ENCODE data around the gene GARS1. TPM values are rescaled to one million over a fixed set of nuclear protein-coding genes. Genes with fewer than 3 reads are reported as not detected.

GARS1 gene
- total RNA-seq, 1 donor from 2014 or later: 41.7 TPM

GRCh38 chr7:30664184-30664885, 69.7 kb downstream of the GARS1 start:
- no peak for TF ChIP-seq CTCF (IDR thresholded peaks at IDR 0.05)
- Histone ChIP-seq H3K9me3 (no peaks in the 10 kb centered on the region), H3K36me3 (no peaks in the 10 kb centered on the region), H3K27ac (no peak overlapping the region), H3K4me1 (no peaks in the 10 kb centered on the region), H3K27me3 (no peaks in the 10 kb centered on the region), H3K4me3 (no peak overlapping the region)
- intact Hi-C loops (cut with DNase I): no loop called here
- no peak for DNase-seq (ENCODE audit: low spot score in 2 of 2)

- Histone ChIP-seq H3K27me3 (no peaks in the 10 kb centered on the region), H3K36me3 (no peaks in the 10 kb centered on the region), H3K9me3 (no peaks in the 10 kb centered on the region), H3K4me3 (no peak overlapping the region), H3K27ac (no peak overlapping the region), H3K4me1 (no peaks in the 10 kb centered on the region)
- DNase-seq (ENCODE audit: low spot score in 2 of 2): no peak
- intact Hi-C loops (cut with DNase I): no loop called here
- TF ChIP-seq CTCF (IDR thresholded peaks at IDR 0.05): no peak
Observed at GRCh38 chr7:30665043-30665442, 70.4 kb downstream of the GARS1 start.

GRCh38 chr7:30665449-30665848, 70.8 kb downstream of the GARS1 start:
- H3K36me3 ChIP-seq: no peaks in the 10 kb centered on the region
- TF ChIP-seq CTCF (IDR thresholded peaks at IDR 0.05): no peak
- no peaks in the 10 kb centered on the region for H3K4me1 ChIP-seq
- H3K4me3 ChIP-seq: no peak overlapping the region
- no peaks in the 10 kb centered on the region for H3K27me3 ChIP-seq
- no peak overlapping the region for H3K27ac ChIP-seq
- DNase-seq (ENCODE audit: low spot score in 2 of 2): no peak
- intact Hi-C loops (cut with DNase I): no loop called here
- H3K9me3 ChIP-seq: no peaks in the 10 kb centered on the region

- no peak overlapping the region for H3K4me3 ChIP-seq
- no peak for TF ChIP-seq CTCF (IDR thresholded peaks at IDR 0.05)
- H3K9me3 ChIP-seq: no peaks in the 10 kb centered on the region
- DNase-seq (ENCODE audit: low spot score in 2 of 2): no peak
- H3K27ac ChIP-seq: no peak overlapping the region
- H3K27me3 ChIP-seq: no peaks in the 10 kb centered on the region
- no peaks in the 10 kb centered on the region for H3K36me3 ChIP-seq
- intact Hi-C loops (cut with DNase I): no loop called here
- no peaks in the 10 kb centered on the region for H3K4me1 ChIP-seq
Observed at GRCh38 chr7:30667172-30667571, 72.5 kb downstream of the GARS1 start.

GRCh38 chr7:30668102-30668501, 73.4 kb downstream of the GARS1 start:
- intact Hi-C loops (cut with DNase I): no loop called here
- DNase-seq (ENCODE audit: low spot score in 2 of 2): no peak
- Histone ChIP-seq H3K4me3 (no peak overlapping the region), H3K36me3 (no peaks in the 10 kb centered on the region), H3K27me3 (no peaks in the 10 kb centered on the region), H3K4me1 (no peaks in the 10 kb centered on the region), H3K9me3 (no peaks in the 10 kb centered on the region), H3K27ac (no peak overlapping the region)
- no peak for TF ChIP-seq CTCF (IDR thresholded peaks at IDR 0.05)

Data from ascending aorta (tissue), 2 donors.